Suppressor macrophage (primary cell): ENCODE results near the gene ORMDL3.
"Not testable (repeated sequence)": the region's sequence is repeated elsewhere in the genome, so short reads cannot be mapped to it uniquely, and the experiment has no call there.

Source experiments
- DNase-seq, 4 experiments: peaks; one replicate each; pipeline ENCODE4 v3.0.0-alpha.2; 2020 to 2022

ORMDL3 gene

GRCh38 chr17:39923836-39924690 is 3.3 kb downstream of the ORMDL3 start:
- no peak for DNase-seq

GRCh38 chr17:39923230-39923629 is 4.2 kb downstream of the ORMDL3 start:
- DNase-seq = no peak

GRCh38 chr17:39922006-39922405 is 5.4 kb downstream of the ORMDL3 start:
- no peak for DNase-seq

- DNase-seq = peak in 3 of 4 experiments; percentile 27 to 45 (median 39)
Observed at GRCh38 chr17:39921323-39921722, 6.1 kb downstream of the ORMDL3 start.

- peak in 1 of 4 experiments; percentile 3 for DNase-seq
Observed at GRCh38 chr17:39920218-39921210, 6.9 kb downstream of the ORMDL3 start.

- DNase-seq = no peak
Observed at GRCh38 chr17:39919087-39919683, 8.2 kb downstream of the ORMDL3 start.

- no peak for DNase-seq
Observed at GRCh38 chr17:39916918-39917317, 10.5 kb downstream of the ORMDL3 start.

GRCh38 chr17:39915559-39915958 is 11.8 kb downstream of the ORMDL3 start:
- no peak for DNase-seq

- DNase-seq = no peak
Observed at GRCh38 chr17:39913989-39914388, 13.4 kb downstream of the ORMDL3 start.

- no peak for DNase-seq
Observed at GRCh38 chr17:39908789-39909352, 18.5 kb downstream of the ORMDL3 start.

- DNase-seq = no peak
Observed at GRCh38 chr17:39904990-39905288, 22.5 kb downstream of the ORMDL3 start.

GRCh38 chr17:39903158-39903884 is 24.1 kb downstream of the ORMDL3 start:
- DNase-seq = peak in 1 of 4 experiments; percentile 5

- not testable (repeated sequence) for DNase-seq
Observed at GRCh38 chr17:39902027-39902426, 25.4 kb downstream of the ORMDL3 start.

GRCh38 chr17:39899215-39899614 is 28.2 kb downstream of the ORMDL3 start:
- no peak for DNase-seq

- DNase-seq = no peak
Observed at GRCh38 chr17:39898088-39898487, 29.3 kb downstream of the ORMDL3 start.

- DNase-seq = peak in 1 of 4 experiments; percentile 3
Observed at GRCh38 chr17:39894681-39895376, 32.6 kb downstream of the ORMDL3 start.

- DNase-seq = no peak
Observed at GRCh38 chr17:39889200-39889599, 38.2 kb downstream of the ORMDL3 start.

- DNase-seq = no peak
Observed at GRCh38 chr17:39887078-39887477, 40.3 kb downstream of the ORMDL3 start.

- not testable (repeated sequence) for DNase-seq
Observed at GRCh38 chr17:39886102-39886501, 41.3 kb downstream of the ORMDL3 start.

- peak in 1 of 4 experiments; percentile 13 for DNase-seq
Observed at GRCh38 chr17:39872751-39873150, 54.6 kb downstream of the ORMDL3 start.

GRCh38 chr17:39871801-39872200 is 55.6 kb downstream of the ORMDL3 start:
- no peak for DNase-seq
